ENCODE results near the gene ZNF521.

ZNF521 gene

GRCh38 chr18:25244924-25245698 is 106.9 kb downstream of the ZNF521 start:
- no peak for DNase-seq

GRCh38 chr18:25244170-25244569 is 107.8 kb downstream of the ZNF521 start:
- DNase-seq = no peak

GRCh38 chr18:25243754-25244153 is 108.2 kb downstream of the ZNF521 start:
- DNase-seq = no peak

DNA sequence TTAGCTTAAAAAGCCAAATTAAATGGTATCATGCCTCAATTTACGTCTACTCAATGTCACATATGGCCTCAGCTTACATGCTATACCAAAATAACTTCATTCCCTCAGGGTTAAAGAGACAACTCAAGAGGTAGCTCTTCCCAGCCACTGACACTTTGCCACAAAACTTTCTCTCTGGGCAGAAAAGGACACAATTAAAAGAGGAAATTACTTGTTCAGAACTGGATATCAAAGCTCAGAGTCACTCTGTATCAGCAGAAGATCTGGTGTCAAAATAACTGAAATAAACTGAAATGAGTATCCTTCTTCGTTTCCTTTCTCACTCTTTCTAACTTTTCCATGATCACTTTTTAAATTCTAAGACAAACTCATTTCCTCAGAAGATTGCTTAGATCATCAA is 108.7 kb downstream of the ZNF521 start:
- DNase-seq = no peak

DNA sequence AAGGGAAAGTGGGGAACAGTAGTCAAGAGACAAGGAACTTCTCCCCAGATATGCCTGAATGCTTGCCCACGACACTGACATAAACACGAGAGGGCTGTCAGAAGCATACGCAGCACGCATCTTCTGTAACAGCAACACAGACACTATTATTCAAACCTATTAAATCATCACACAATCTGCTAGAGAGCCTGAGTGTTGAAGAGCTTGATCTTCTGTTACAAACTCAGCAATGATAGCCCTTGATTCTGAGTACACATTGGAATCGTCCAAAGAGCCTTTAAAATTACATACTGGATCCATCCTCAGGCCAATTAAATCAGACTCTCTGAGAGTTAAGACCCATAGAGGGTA is 111.6 kb downstream of the ZNF521 start:
- no peak for DNase-seq

- no peak for DNase-seq
Observed at GRCh38 chr18:25239581-25240419, 112.2 kb downstream of the ZNF521 start.

- DNase-seq = no peak
Observed at GRCh38 chr18:25239151-25239550, 112.8 kb downstream of the ZNF521 start.

DNA sequence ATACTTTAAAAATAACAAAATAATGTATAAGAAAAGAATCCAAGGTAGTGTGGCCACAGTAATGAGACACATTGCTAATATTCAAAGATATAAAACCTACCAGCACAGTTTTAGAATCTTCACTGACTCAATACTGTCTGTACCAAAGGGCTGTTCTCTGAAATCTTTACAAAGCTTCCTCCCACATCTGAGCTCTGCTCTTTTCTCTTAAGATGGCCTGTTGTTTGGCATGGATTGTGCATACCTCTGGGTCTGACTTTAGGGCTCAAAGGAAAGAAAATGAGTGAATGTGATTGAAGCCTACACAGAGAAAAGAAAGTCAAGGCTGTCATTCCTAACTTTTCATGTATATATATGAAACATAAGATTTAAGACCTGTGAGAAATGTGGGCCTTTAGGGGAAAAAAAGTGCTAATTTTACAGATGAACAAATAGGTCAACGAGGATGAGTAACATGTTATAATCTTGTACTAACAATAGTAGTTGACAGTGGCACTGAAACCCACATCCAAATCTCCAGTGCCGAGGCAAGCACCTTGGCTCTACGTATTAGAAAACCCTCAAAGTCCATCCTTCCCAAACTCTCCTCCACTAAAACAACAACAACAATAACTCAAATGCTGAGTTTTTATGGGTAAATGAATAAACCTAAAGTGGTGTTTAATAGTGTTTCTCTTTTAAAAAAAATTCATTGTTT is 114.2 kb downstream of the ZNF521 start:
- DNase-seq = no peak

DNA sequence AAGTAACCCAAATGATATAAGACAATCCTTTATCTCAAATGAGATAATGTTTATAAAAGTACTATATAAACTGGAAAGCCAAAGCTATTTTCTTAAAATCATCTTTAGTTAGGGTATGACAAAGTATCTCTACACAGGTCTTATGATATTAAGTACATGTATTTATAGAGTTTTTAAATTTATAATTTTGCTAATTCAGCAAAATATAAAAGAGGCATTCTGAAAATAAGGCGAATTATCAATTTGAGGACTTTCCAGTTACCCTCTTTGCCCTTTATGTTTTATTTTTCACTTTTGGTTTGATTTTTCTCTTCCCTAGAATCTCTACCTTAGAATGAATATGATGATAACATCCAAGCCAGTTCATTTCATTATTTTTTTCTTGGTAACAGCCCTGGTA is 115.2 kb downstream of the ZNF521 start:
- no peak for DNase-seq

DNA sequence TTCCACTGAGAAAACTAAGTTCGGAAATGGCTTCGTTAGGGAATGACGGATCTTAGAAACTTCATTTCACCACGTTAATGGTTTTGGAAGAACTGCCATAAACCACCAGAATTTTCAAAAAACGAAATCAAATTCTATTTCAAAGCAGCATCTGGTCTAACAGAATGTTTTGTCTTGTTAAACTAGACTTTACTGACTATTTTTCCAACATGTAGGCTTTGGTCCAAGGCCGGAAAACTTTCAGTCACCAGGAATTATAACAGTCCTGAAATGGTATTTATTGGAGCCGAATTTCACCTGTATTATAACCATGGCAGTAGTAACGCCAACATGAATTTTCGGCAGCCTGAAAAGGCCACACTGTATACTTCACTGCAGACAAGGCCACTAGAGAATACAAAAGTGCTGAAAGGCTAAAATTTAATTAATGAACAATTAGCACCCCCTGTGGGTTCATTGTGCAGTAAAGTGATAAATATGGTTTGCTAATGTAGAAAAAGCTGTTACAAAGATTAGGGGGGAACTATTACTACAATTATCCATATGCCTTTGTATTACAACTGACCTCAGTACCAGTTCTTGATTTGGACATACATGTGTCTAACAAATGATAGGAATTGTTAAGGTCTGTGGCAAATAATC is 116.4 kb downstream of the ZNF521 start:
- DNase-seq = no peak

DNA sequence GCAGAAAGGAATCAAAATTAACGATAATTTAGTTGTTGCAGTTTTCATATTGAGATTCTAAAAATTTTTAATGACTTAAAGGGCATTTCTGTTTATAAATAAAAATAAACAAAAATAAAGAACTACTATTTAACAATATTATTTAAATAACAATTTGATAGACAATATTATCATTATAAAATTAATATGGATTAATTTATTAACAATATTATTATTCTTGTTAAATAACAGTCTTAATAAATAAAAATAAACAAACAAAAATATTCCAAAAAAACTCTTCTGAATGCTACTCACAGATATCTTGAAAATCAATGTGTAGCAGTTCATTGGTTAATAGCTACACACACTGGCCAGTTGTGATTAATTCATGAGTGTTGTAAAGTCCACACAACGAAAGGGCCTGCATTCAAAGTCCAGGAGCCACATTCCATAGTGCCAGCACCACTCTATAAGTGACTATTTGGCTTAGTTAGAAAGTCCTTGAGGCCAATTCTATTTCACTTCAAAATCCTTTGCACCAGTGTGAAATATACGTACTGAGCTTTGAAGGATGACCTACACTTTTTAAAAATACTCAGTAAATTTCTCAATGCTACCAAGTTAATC is 117.1 kb downstream of the ZNF521 start:
- DNase-seq = no peak

DNA sequence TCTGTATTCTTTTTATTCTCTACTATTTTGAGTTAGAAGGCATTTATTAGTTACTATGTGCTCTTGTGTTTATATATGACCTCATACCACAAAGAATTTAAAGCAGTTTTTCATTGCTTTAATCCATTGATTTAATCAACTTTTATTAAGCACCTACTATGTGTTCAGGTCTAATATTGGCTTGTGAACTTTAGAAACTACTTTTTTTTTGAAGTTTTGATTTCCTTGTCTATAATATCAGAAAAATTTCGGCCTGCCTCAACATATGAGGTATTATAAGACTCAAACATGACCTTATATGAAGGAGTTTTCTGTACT is 117.7 kb downstream of the ZNF521 start:
- DNase-seq = no peak

DNA sequence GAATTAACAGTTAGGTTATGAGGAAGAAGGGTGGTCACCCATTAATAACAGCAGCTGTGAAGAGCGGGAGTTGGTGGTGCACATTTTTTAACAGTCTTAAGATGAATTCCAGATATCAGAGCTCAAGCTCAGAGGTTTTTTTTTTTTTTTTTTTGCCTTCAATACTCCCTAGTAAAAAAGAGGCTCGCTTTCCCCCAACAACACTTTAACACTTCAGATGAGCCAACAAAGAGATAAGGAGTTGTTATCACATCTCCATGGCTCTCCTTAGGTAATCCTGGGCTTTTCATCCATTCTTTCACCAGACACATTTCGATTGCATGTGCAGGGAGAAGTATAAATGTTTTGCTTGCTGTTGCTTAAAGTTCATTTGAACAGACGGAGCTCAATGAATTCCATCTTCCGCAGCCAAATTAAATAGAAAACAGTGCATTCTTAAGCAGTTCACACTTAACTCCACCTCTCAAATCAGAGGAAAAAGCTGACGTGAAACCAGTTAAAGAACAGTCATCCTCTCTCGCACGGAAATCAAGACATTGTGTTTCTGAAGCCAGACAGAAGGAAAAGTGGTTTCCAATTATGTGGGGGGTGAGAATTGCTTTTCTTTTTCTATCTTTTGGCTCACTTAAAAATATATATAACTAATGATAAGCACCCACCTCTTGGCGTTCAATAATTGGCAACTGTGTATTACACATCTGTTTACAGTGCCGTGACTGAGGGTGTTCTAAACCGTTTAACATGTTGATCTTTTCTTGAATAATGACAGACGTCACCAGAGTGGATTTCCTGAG is 118.2 kb downstream of the ZNF521 start:
- no peak for DNase-seq

DNA sequence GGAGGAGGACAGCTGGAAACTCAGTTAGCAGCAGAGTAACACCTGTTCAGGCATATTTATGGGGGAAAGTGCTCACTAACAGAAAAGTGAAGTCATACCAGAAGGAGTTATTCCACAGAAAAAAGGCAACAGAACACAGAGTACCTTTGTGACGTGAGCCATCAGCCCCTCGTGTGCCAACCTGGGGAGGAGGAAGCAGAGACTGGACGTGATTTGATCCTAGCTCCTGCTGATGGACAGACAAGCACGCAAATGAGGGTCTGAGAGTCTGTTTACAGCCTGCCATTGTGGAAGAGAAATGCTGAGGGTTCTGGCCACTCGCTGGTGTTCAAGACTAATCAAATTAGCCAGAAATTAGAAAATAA is 120.7 kb downstream of the ZNF521 start:
- DNase-seq = no peak

DNA sequence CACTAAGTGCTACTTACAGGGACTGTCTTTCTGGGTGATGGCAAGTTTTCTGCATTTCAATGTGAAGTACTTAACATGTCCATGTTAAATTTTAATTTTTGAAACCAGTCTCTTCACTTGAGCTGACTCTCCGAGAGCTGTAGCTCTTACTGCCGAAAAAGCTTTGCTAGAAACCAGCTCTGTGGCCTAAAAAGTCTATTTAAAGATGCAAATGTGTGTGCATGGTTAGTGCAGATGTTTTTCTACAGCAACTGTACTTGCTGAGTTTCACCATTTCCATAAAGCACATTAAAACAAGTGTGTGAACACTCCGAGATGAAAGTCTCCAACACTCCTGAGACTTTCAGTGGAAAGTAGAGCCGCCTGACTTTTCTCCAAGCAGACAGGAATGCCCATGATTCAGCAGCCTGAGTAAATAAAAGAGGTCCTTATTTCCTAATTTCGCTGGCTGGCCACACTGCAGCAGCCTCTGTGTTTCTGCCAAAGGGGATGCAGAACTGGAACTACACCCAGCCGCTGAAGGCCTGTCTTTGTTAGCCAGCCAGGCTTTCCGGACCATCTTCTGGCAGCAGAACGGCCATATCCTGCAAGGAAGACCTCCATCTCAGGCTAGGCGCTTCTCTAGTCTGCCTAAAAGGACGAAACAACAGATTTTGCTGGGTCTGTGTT is 121.2 kb downstream of the ZNF521 start:
- no peak for DNase-seq

DNA sequence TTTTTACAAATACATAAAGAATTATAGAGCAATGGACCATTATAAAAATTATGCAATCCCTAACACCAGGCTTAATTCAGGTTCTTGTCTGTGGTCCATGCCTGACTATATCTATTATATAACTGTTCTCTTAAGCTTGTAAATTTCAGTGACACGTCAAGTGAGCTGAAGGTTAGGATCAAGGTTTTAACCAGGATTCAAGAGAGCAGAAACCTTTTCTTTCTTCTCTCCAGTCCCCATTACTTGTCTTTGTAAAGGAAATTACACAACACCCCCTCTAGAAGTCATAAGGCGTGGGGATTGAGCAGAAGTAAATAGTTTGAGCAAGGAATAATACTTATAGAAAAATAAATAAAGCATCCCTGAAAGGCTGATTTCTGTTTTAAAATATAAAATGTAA is 122.0 kb downstream of the ZNF521 start:
- DNase-seq = no peak

DNA sequence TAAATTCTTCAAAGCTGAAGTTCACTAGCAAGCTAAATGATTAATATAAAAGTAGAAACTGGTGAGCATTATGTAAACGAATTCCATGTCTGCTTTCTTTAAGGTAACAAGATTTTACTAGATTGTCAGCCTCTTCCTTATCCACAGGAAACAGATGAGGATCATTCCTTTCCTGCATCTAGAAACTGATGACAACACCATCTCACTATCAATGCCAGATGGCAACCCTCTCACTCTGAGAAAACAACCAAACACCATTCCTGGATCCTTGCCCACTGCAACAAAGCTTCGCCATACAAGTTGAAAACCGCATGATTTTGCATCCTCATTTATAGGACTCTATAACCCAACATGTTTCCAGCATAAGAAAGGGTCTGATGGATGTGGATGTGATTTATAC is 122.9 kb downstream of the ZNF521 start:
- DNase-seq = peak; percentile 69

- DNase-seq = no peak
Observed at GRCh38 chr18:25228410-25228809, 123.6 kb downstream of the ZNF521 start.

DNA sequence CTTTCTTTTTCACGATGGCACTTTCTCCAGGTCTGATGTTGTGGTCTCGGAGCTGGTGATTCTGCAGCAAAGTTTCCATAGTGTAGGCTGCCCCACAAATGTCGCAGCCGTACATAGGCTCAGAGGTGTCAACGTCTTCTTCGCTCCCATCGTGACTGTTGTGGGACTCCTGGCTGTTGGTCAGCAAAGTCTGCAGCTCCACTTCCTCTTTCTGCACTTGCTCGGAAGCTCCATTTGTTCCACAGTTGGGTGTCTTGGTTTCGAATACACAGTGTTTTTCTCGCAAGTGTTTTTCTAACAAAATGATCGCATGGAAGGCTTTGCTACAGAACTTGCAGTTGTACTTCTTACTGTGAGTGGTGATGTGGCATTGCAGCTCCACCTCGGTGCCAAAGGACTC is 126.8 kb downstream of the ZNF521 start:
- DNase-seq = no peak

DNA sequence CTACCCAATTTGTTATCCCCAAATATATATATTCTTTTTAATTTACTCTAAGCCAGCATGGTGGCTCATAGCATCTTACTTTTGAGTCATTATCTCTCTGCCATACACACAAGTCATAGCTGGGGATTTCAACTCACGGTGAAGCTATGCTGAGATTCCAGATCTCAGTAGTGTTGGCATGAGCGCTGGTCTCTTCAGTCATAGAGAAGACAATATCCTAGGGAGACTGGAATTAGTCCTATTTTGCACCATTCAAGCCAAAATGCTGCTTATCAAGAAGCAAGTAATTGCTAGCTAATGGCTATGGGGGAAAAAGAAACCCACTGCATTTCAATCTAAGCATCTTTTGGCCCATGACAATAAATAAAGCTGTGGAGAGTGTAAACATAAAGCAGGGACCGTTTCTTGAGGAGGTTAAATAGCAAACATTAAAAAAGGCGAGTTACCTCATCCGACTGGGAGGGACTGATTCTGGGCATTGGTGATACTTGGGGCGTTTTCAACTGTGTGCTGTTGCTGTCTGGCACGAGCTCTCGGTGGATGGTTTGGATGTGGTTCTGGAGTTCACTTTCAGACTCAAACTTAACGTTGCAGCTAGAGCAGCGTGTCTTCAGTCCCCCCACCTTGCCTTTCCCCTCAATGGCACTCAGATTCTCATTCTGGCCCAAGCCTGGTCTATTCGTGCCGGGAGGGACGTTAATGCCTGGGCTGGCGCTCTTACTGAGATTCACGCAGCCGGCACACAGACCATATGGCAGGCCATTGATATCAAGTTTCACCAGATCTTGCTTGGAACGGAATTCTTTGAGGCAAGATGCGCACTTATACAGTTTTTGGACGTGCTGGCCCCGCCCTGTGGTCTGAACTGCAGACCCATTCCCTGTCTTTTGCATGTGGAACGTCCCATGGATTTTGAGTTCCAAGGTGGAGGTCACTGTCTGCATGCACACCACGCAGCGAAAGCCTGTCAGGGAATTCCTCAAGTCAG is 127.8 kb downstream of the ZNF521 start:
- no peak for DNase-seq

Measured in NCI-H345 (cell line).